Stimulated activated CD8-positive, alpha-beta memory T cell treated with anti-CD3 and anti-CD28 coated beads, Interleukin-4, amount 100 ng/mL, for 24 hours (primary cell): ENCODE data around the gene TIGD4.

Experiments used
- DNase-seq: peaks from one replicate; pipeline ENCODE4 v3.0.0-alpha.2; 2020; ENCODE audit warnings: low read depth

TIGD4 gene

GRCh38 chr4:152779513-152780266 lies at the start of gene TIGD4, which contains the start of gene ARFIP1:
Gene TIGD4, minus strand, starts transcription at chr4:152779730. Its CDS starts 8,726 bp downstream, at chr4:152771004.
Gene ARFIP1, plus strand, starts transcription at chr4:152779954. Its CDS starts 49,680 bp downstream, at chr4:152829634.
- DNase-seq = peak; percentile 91

- DNase-seq = no peak
These were observed 48.6 kb upstream of the TIGD4 start for GRCh38 chr4:152828122-152828521.

GRCh38 chr4:152825336-152825735 lies 45.8 kb upstream of the TIGD4 start:
- DNase-seq = no peak

- DNase-seq = no peak
These were observed 45.0 kb upstream of the TIGD4 start for GRCh38 chr4:152824561-152824960.

- DNase-seq = no peak
These were observed 42.8 kb upstream of the TIGD4 start for GRCh38 chr4:152822323-152822722.

GRCh38 chr4:152820073-152820472 lies 40.5 kb upstream of the TIGD4 start:
- no peak for DNase-seq

GRCh38 chr4:152819026-152819645 lies 39.6 kb upstream of the TIGD4 start:
- no peak for DNase-seq

GRCh38 chr4:152817331-152817730 lies 37.8 kb upstream of the TIGD4 start:
- DNase-seq = no peak

- no peak for DNase-seq
These were observed 35.5 kb upstream of the TIGD4 start for GRCh38 chr4:152815078-152815477.

- no peak for DNase-seq
These were observed 31.3 kb upstream of the TIGD4 start for GRCh38 chr4:152810715-152811287.

GRCh38 chr4:152808670-152809069 lies 29.1 kb upstream of the TIGD4 start:
- DNase-seq = no peak

- no peak for DNase-seq
These were observed 27.8 kb upstream of the TIGD4 start for GRCh38 chr4:152807294-152807829.

- DNase-seq = no peak
These were observed 27.1 kb upstream of the TIGD4 start for GRCh38 chr4:152806501-152807125.

GRCh38 chr4:152805818-152806217 lies 26.3 kb upstream of the TIGD4 start:
- DNase-seq = no peak

- DNase-seq = no peak
These were observed 25.6 kb upstream of the TIGD4 start for GRCh38 chr4:152805071-152805650.

GRCh38 chr4:152803541-152803940 lies 24.0 kb upstream of the TIGD4 start:
- no peak for DNase-seq

GRCh38 chr4:152795891-152796290 lies 16.4 kb upstream of the TIGD4 start:
- no peak for DNase-seq

- no peak for DNase-seq
These were observed 7.1 kb upstream of the TIGD4 start for GRCh38 chr4:152786627-152787026.

- no peak for DNase-seq
These were observed 6.4 kb upstream of the TIGD4 start for GRCh38 chr4:152785639-152786615.

GRCh38 chr4:152784490-152785350 lies 5.2 kb upstream of the TIGD4 start:
- no peak for DNase-seq
